ENCODE data around the gene NCOA3. TPM values are rescaled to one million over a fixed set of nuclear protein-coding genes. Genes with fewer than 3 reads are reported as not detected.

The NCOA3 gene
- total and polyA plus RNA-seq, 2 of the 8 experiments (the other 6 are each of a cell fraction or from before 2014, with no cell fraction given), result 7.9 to 24.7 TPM

DNA sequence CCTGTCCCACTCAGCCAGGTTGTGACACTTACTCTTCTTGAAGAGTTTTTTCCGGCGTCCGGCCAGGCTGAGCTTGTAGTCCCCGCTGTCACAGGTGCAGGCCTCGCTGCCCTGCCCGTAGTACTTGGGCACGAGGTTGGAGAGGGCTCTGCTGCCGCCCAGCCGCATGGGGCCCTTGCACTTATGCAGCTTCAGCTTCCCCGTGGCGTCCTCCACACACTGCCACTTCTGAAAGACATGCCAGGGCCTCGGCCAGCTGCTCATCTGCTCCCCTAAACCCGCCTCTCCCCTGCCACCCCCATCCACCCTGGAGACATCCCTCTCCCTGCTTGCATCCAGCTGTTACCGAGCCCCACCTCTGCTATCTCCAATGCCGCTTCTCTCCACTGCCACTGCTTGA is 170.5 kb downstream of the NCOA3 start:
- Histone ChIP-seq H3K18ac (ENCODE audit: extremely low read depth, low read length) (no peak overlapping the region), H3K4ac (replicated peaks; ENCODE audit: insufficient read length, low read depth, low read length) (no peak overlapping the region), H2AK5ac (ENCODE audit: low read depth, low read length) (no peak overlapping the region), H4K5ac (ENCODE audit: insufficient read length, low read depth, low read length) (no peak overlapping the region), H3K27me3 (replicated peaks in 1 of 4; ENCODE audit: control insufficient read depth in 3 of 4, extremely low read depth in 1 of 4, insufficient read depth in 3 of 4, low read length in 3 of 4) (no peaks in the 10 kb centered on the region), H3K79me1 (ENCODE audit: low read depth, low read length) (no peaks in the 10 kb centered on the region), H3K56ac (replicated peaks; ENCODE audit: insufficient read length, low read depth, low read length) (no peak overlapping the region), H4K8ac (ENCODE audit: extremely low read depth, insufficient read depth, low read length) (no peak overlapping the region), H3K36me3 (ENCODE audit: control insufficient read depth in 2 of 4, insufficient read depth in 4 of 4, low read length in 3 of 4) (no peaks in the 10 kb centered on the region), H3K4me3 (ENCODE audit: extremely low read depth in 1 of 4, insufficient read depth in 2 of 4, low read depth in 3 of 4, low read length in 4 of 4) (no peak overlapping the region), H3K9ac (replicated peaks in 1 of 4; ENCODE audit: extremely low read depth in 1 of 4, low read depth in 3 of 4, low read length in 3 of 4) (no peak overlapping the region), H3K27ac (ENCODE audit: low read depth, low read length) (no peak overlapping the region), H3K4me1 (replicated peaks in 1 of 4; ENCODE audit: control insufficient read depth in 3 of 4, insufficient read depth in 4 of 4, low read length in 3 of 4) (peaks cover 0 to 4% (median 1%) of the 10 kb centered on the region in 4 experiments; a peak in 4 of 7 replicates), H3K9me3 (ENCODE audit: insufficient read depth in 2 of 2, low read depth in 1 of 2, low read length in 1 of 2) (no peaks in the 10 kb centered on the region), H3K14ac (ENCODE audit: insufficient read length) (no peak overlapping the region), H2BK120ac (replicated peaks; ENCODE audit: low read depth, low read length) (no peak overlapping the region), H3K4me2 (ENCODE audit: insufficient read depth in 1 of 2, low read depth in 2 of 2, low read length in 2 of 2) (no peak overlapping the region), H3K79me2 (ENCODE audit: control insufficient read depth in 1 of 2, insufficient read depth in 2 of 2, low read length in 2 of 2) (no peaks in the 10 kb centered on the region), H4K91ac (replicated peaks; ENCODE audit: insufficient read length, low read length) (no peak overlapping the region), H3K23ac (ENCODE audit: insufficient read length) (no peak overlapping the region), H2BK12ac (ENCODE audit: low read depth, low read length) (no peak overlapping the region), H4K20me1 (replicated peaks in 1 of 2; ENCODE audit: control insufficient read depth in 1 of 2, insufficient read depth in 2 of 2, low read length in 2 of 2) (no peaks in the 10 kb centered on the region), H2BK20ac (ENCODE audit: low read length) (no peak overlapping the region), H2BK15ac (ENCODE audit: low read length) (no peak overlapping the region), H3K23me2 (ENCODE audit: low read depth, low read length) (no peaks in the 10 kb centered on the region; the same call in 1 of the 2 replicates), H2AFZ (ENCODE audit: low read length) (no peak overlapping the region), H2BK5ac (ENCODE audit: low read depth, low read length) (no peak overlapping the region)
- no peak for FAIRE-seq
- POLR2A ChIA-PET (ENCODE audit: partially characterized antibody), result interaction anchor here (1.8 kb wide), 1 partner anchor 11 kb away, joined by 4 read pairs; no protein-coding TSS in a partner anchor
- no peak for DNase-seq (ENCODE audit: low read depth in 1 of 2, low spot score in 2 of 2)
- 89% methylated on average over 9 of the region's 15 CpGs; no CpG with 5 or more reads in 1 of the 2 experiments for WGBS, 2 experiments (ENCODE audit: extremely low coverage in 1 of 2, insufficient coverage in 1 of 2, insufficient read length in 1 of 2, insufficient replicate concordance in 2 of 2, low coverage in 1 of 2, low lambda C conversion rate in 2 of 2, missing lambda C conversion rate in 1 of 2)
- TF ChIP-seq, protein P1, sequence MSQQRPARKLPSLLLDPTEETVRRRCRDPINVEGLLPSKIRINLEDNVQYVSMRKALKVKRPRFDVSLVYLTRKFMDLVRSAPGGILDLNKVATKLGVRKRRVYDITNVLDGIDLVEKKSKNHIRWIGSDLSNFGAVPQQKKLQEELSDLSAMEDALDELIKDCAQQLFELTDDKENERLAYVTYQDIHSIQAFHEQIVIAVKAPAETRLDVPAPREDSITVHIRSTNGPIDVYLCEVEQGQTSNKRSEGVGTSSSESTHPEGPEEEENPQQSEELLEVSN (IDR thresholded peaks at IDR 0.05), result no peak
- TF ChIP-seq, protein P2, sequence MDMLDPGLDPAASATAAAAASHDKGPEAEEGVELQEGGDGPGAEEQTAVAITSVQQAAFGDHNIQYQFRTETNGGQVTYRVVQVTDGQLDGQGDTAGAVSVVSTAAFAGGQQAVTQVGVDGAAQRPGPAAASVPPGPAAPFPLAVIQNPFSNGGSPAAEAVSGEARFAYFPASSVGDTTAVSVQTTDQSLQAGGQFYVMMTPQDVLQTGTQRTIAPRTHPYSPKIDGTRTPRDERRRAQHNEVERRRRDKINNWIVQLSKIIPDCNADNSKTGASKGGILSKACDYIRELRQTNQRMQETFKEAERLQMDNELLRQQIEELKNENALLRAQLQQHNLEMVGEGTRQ (IDR thresholded peaks at IDR 0.05; ENCODE audit: low read length), result no peak
- TF ChIP-seq NRF1 (IDR thresholded peaks at IDR 0.05; ENCODE audit: low read depth, low read length), result no peak
- no peak for TF ChIP-seq RAD21 (IDR thresholded peaks at IDR 0.05 in 1 of 2, conservative IDR thresholded peaks at IDR 0.05 in 1 of 2; ENCODE audit: low read depth in 2 of 2, low read length in 2 of 2)
- no peak for TF ChIP-seq SP1 (IDR thresholded peaks at IDR 0.05; ENCODE audit: low read depth, low read length)
- no peak for TF ChIP-seq TEAD4 (IDR thresholded peaks at IDR 0.05; ENCODE audit: low read depth, low read length)
- TF ChIP-seq TBP (IDR thresholded peaks at IDR 0.05; ENCODE audit: low read depth, low read length), result no peak
- TF ChIP-seq BACH1 (IDR thresholded peaks at IDR 0.05; ENCODE audit: low read length), result no peak
- no peak for TF ChIP-seq KDM1A (IDR thresholded peaks at IDR 0.05; ENCODE audit: borderline replicate concordance, low read length)
- no peak for TF ChIP-seq SP4 (IDR thresholded peaks at IDR 0.05; ENCODE audit: low read length)
- CTCF ChIA-PET (ENCODE audit: partially characterized antibody), result interaction anchor here (1.2 to 1.6 kb wide), 3 partner anchors 9 to 114 kb away, joined by 3 to 5 read pairs (median 4); no protein-coding TSS in a partner anchor
